Spleen (tissue), 11 donors: ENCODE measurements around the gene CDH9. TPM values are rescaled to one million over a fixed set of nuclear protein-coding genes. Genes with fewer than 3 reads are reported as not detected.

Source experiments
- DNase-seq: peaks from one replicate; pipeline ENCODE4 v3.0.0-alpha.2; 2020
- H3K27ac ChIP-seq, 8 donors: fragments of 200-600 bp; sonication (generic) in 7 of 8; 1 replicate in 4 of 8; 2 replicates in 4 of 8; pipeline versions ENCODE4 v1.5.0 to v1.8.0; 2016 to 2021; ENCODE audit warnings: inconsistent platforms in 4 of 8, mild to moderate bottlenecking in 4 of 8, moderate library complexity in 1 of 8
- H3K27me3 ChIP-seq, 7 donors: fragments of 200-600 bp; sonication (generic) in 6 of 7; replicated peaks in 1 of 7; 1 replicate in 4 of 7; 2 replicates in 3 of 7; pipeline versions ENCODE4 v1.5.0 to v1.8.0; 2016 to 2021; ENCODE audit warnings: inconsistent platforms in 3 of 7, mild to moderate bottlenecking in 1 of 7
- H3K36me3 ChIP-seq, 6 donors: fragments of 200-600 bp; sonication (generic) in 5 of 6; 1 replicate in 4 of 6; 2 replicates in 2 of 6; pipeline versions ENCODE4 v1.5.0 to v1.8.0; 2016 to 2021; ENCODE audit warnings: inconsistent platforms in 2 of 6
- H3K4me1 ChIP-seq, 6 donors: fragments of 200-600 bp; sonication (generic) in 5 of 6; 1 replicate in 3 of 6; 2 replicates in 3 of 6; pipeline versions ENCODE4 v1.5.0 to v1.8.0; 2016 to 2021; ENCODE audit warnings: inconsistent platforms in 3 of 6
- H3K4me3 ChIP-seq, 8 donors: fragments of 200-600 bp; sonication (generic) in 7 of 8; 1 replicate in 4 of 8; 2 replicates in 4 of 8; pipeline versions ENCODE4 v1.5.0 to v1.8.0; 2016 to 2021; ENCODE audit warnings: inconsistent platforms in 4 of 8, mild to moderate bottlenecking in 4 of 8, moderate library complexity in 2 of 8
- H3K9me3 ChIP-seq, 8 donors: fragments of 200-600 bp; sonication (generic) in 7 of 8; 1 replicate in 4 of 8; 2 replicates in 4 of 8; pipeline versions ENCODE4 v1.5.0 to v1.8.0; 2016 to 2021; ENCODE audit warnings: inconsistent platforms in 4 of 8
- CTCF ChIP-seq, 11 experiments: fragments of 200-600 bp in 7 of 11; fragments of 450-650 bp in 4 of 11; sonication (generic) in 4 of 11; IDR thresholded peaks in 8 of 11; conservative IDR thresholded peaks in 3 of 11; 1 replicate in 7 of 11; 2 replicates in 4 of 11; pipeline versions ENCODE4 v1.4.0 to v1.8.0; 2016 to 2021; ENCODE audit warnings: antibody characterized with exemption in 11 of 11, inconsistent platforms in 4 of 11, mild to moderate bottlenecking in 1 of 11
- POLR2A ChIP-seq, 3 donors: fragments of 450-650 bp; IDR thresholded peaks; one replicate each; pipeline ENCODE4 v1.5.1; 2017; ENCODE audit warnings: antibody characterized with exemption in 3 of 3, mild to moderate bottlenecking in 1 of 3
- POLR2AphosphoS5 ChIP-seq, 3 donors: sonication (generic); formaldehyde crosslinking; IDR thresholded peaks; one replicate each; pipeline ENCODE4 v1.5.1; 2017; ENCODE audit warnings: antibody characterized with exemption in 3 of 3
- WGBS, 5 donors: extraction: QIAGEN DNeasy Blood & Tissue Kit in 3 of 5; methylation state at CpG; one replicate each; pipeline versions ENCODE4 v1.1.5 to v1.1.7; 2013 to 2018; 5-methylcytosine and 5-hydroxymethylcytosine counted together
- intact Hi-C: fragments of 100-400 bp; cut with DNase I; formaldehyde crosslinking; loops from one replicate; pipeline ENCODE4 v1.15.0; 2023; ENCODE audit warnings: low total_unique reads
- polyA plus RNA-seq, 3 donors: library from polyadenylated mRNA; stranded (reverse); fragments of 200-250 nt; gene quantifications; one replicate each; pipeline ENCODE4 v1.2.1, GENCODE V29; 2013
- total RNA-seq, 7 donors: library from RNA; depleted of rRNA in 3 of 7; stranded (reverse); fragments of >200 nt in 3 of 7; fragmentation: NEBNext Ultra II Directional in 4 of 7; extraction: Animal tissue kit (Norgen Biotek cat#: 25700) in 4 of 7; gene quantifications; one replicate each; pipeline versions ENCODE4 v1.1.0 to v1.2.1, GENCODE V29; 2016 to 2021
- donor health status: healthy with polysubstance abuse.
- donor health status: DM: no; HTN: no; CAD: no; lungs with moderate emphysema.
- donor health status: DM: no; HTN: no; CAD: no.
- donor health status: Bipolar disorder and iron deficiency.
- donor health status: healthy.
- donor health status: DM: no; HTN: no; CAD: no.
- donor health status: DM: yes; HTN: yes; CAD: no.

Gene CDH9
- total and polyA plus RNA-seq, 10 donors, result not detected

GRCh38 chr5:27011274-27011673 lies 27.1 kb downstream of the CDH9 start:
- intact Hi-C loops, result no loop called here
- TF ChIP-seq POLR2A (IDR thresholded peaks at IDR 0.05) (no peak), POLR2AphosphoS5 (IDR thresholded peaks at IDR 0.05) (no peak), CTCF (IDR thresholded peaks at IDR 0.05 in 8 of 11, conservative IDR thresholded peaks at IDR 0.05 in 3 of 11) (no peak)
- no peak for DNase-seq
- Histone ChIP-seq H3K4me1 (no peaks in the 10 kb centered on the region), H3K27me3 (no peaks in the 10 kb centered on the region), H3K36me3 (no peaks in the 10 kb centered on the region), H3K9me3 (peaks cover 0 to 5% (median 0%) of the 10 kb centered on the region in 8 donors), H3K27ac (no peak overlapping the region), H3K4me3 (no peak overlapping the region)
- 76 to 89% (median 83%) methylated on average over 4 of the region's 4 CpGs for WGBS, 5 donors

- intact Hi-C loops, result no loop called here
- 77 to 91% (median 87%) methylated on average over 1 of the region's 1 CpG for whole genome bisulfite sequencing, 5 donors
These were observed 27.7 kb downstream of the CDH9 start for GRCh38 chr5:27010646-27011045.

GRCh38 chr5:27009540-27009915 lies 28.9 kb downstream of the CDH9 start:
- TF ChIP-seq CTCF (IDR thresholded peaks at IDR 0.05 in 8 of 11, conservative IDR thresholded peaks at IDR 0.05 in 3 of 11) (no peak), POLR2A (IDR thresholded peaks at IDR 0.05) (no peak), POLR2AphosphoS5 (IDR thresholded peaks at IDR 0.05) (no peak)
- H3K4me3 ChIP-seq, result no peak overlapping the region
- WGBS, 5 donors, result 6 to 33% (median 14%) methylated on average over 1 of the region's 1 CpG
- DNase-seq, result no peak
- no peak overlapping the region for H3K27ac ChIP-seq
- no peaks in the 10 kb centered on the region for H3K4me1 ChIP-seq
- no peaks in the 10 kb centered on the region for H3K36me3 ChIP-seq
- no peaks in the 10 kb centered on the region for H3K27me3 ChIP-seq
- peaks cover 0 to 5% (median 0%) of the 10 kb centered on the region in 8 donors for H3K9me3 ChIP-seq
- intact Hi-C loops, result no loop called here

More at GRCh38 chr5:27010646-27011045, 27.7 kb downstream of the CDH9 start:
- no peak overlapping the region for H3K4me3 ChIP-seq
- peaks cover 0 to 5% (median 0%) of the 10 kb centered on the region in 8 donors for H3K9me3 ChIP-seq
- no peak overlapping the region for H3K27ac ChIP-seq
- no peaks in the 10 kb centered on the region for H3K27me3 ChIP-seq
- DNase-seq, result no peak
- no peaks in the 10 kb centered on the region for H3K36me3 ChIP-seq
- H3K4me1 ChIP-seq, result no peaks in the 10 kb centered on the region
- no peak for TF ChIP-seq CTCF (IDR thresholded peaks at IDR 0.05 in 8 of 11, conservative IDR thresholded peaks at IDR 0.05 in 3 of 11)
- TF ChIP-seq POLR2AphosphoS5 (IDR thresholded peaks at IDR 0.05), result no peak
- no peak for TF ChIP-seq POLR2A (IDR thresholded peaks at IDR 0.05)

- no peaks in the 10 kb centered on the region for H3K36me3 ChIP-seq
- no peak for DNase-seq
- 80 to 96% (median 82%) methylated on average over 3 of the region's 3 CpGs for WGBS, 5 donors
- no peaks in the 10 kb centered on the region for H3K4me1 ChIP-seq
- intact Hi-C loops, result no loop called here
- H3K9me3 ChIP-seq, result peaks cover 0 to 5% (median 0%) of the 10 kb centered on the region in 8 donors
- H3K27me3 ChIP-seq, result no peaks in the 10 kb centered on the region
- no peak for TF ChIP-seq CTCF (IDR thresholded peaks at IDR 0.05 in 8 of 11, conservative IDR thresholded peaks at IDR 0.05 in 3 of 11)
- TF ChIP-seq POLR2AphosphoS5 (IDR thresholded peaks at IDR 0.05), result no peak
- no peak for TF ChIP-seq POLR2A (IDR thresholded peaks at IDR 0.05)
- no peak overlapping the region for H3K27ac ChIP-seq
- H3K4me3 ChIP-seq, result no peak overlapping the region
These were observed 29.5 kb downstream of the CDH9 start for GRCh38 chr5:27008604-27009539.
